Coronary artery (tissue), 2 donors: Measurements from ENCODE around the gene DRGX.

ENCODE experiments used
- DNase-seq: peaks from one replicate; pipeline ENCODE4 v3.0.0-alpha.2; 2017; ENCODE audit warnings: low spot score
- H3K27ac ChIP-seq, 2 donors: fragments of 200-600 bp; sonication (generic); one replicate each; pipeline ENCODE4 v1.5.1; 2016 to 2019
- H3K4me3 ChIP-seq: fragments of 200-600 bp; sonication (generic); 2 replicates; pipeline ENCODE4 v1.5.1; 2016; ENCODE audit warnings: mild to moderate bottlenecking, moderate library complexity
- CTCF ChIP-seq: fragments of 200-600 bp; sonication (generic); IDR thresholded peaks from one replicate; pipeline ENCODE4 v1.5.1; 2019; ENCODE audit warnings: antibody characterized with exemption

DRGX gene

GRCh38 chr10:49397036-49397999 lies 1.4 kb upstream of the DRGX start:
- no peak for TF ChIP-seq CTCF
- Histone ChIP-seq H3K4me3 (no peak overlapping the region), H3K27ac (no peak overlapping the region)
- peak; percentile 61 for DNase-seq

- no peak for DNase-seq
- Histone ChIP-seq H3K27ac (no peak overlapping the region), H3K4me3 (no peak overlapping the region)
- no peak for TF ChIP-seq CTCF
Observed at GRCh38 chr10:49396666-49396999, 744 bp upstream of the DRGX start.

DNA sequence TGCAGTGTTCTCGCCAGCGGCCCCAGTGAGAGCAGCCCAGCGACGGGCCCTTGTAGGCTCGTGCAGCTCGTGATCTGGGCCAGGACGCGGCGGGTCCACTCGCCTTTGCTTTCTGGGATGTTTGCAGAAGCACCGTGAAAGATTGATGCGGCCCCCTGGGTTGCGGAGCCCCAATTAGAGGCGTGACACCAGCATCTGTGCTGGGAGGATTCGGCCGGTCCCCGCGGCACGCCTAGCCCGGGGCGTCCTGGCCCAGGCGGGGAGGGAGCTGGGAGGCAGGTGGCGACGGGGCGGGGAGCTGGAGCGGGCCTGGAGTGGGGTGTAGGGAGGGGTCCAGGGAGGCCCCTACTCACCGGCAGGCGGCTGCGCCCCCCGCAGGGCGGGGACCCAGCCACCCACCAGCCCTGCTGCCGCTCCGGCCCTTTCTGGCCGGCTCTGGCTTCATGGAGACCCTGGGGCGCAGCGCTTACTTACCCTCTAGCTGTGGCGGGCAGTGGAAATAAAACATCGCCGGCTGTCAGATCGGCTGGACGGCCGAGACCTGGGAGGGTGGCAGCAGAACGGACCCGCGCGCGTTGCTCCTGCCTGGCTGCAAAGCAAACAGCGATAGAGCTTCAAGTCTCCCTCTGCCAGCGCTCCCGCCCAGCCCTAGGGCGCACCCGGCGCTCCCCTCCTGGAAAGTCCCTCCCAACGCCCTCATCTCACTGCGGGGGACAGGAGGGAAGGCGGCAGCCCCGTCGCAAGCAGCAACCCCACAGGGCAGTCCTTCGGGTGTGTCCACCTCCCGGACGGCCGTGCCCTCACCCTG lies 752 bp downstream of the DRGX start:
- no peak overlapping the region for H3K27ac ChIP-seq
- peak; percentile 52 for DNase-seq
- peak overlapping the region; percentile 36 for H3K4me3 ChIP-seq
- no peak for TF ChIP-seq CTCF

- DNase-seq = peak; percentile 38
- Histone ChIP-seq H3K27ac (no peak overlapping the region), H3K4me3 (no peak overlapping the region)
- TF ChIP-seq CTCF = no peak
Observed at GRCh38 chr10:49393757-49394156, 2.1 kb downstream of the DRGX start.

- no peak for DNase-seq
- no peak for TF ChIP-seq CTCF
- no peak overlapping the region for H3K27ac ChIP-seq
Observed at GRCh38 chr10:49393301-49393700, 2.6 kb downstream of the DRGX start.

GRCh38 chr10:49389361-49389933 lies 6.4 kb downstream of the DRGX start:
- peak; percentile 11 for DNase-seq
- H3K4me3 ChIP-seq = no peak overlapping the region
- no peak for TF ChIP-seq CTCF
- H3K27ac ChIP-seq = no peak overlapping the region

More at GRCh38 chr10:49393301-49393700, 2.6 kb downstream of the DRGX start:
- H3K4me3 ChIP-seq = no peak overlapping the region
